Endothelial cell of umbilical vein (primary cell): ENCODE data around the gene CCDC159.

Experiments used
- CTCF ChIP-seq, 2 donors: IDR thresholded peaks; 1 replicate in 1 of 2; 2 replicates in 1 of 2; pipeline ENCODE4 v1.5.1; 2011; ENCODE audit warnings: low read length in 2 of 2, mild to moderate bottlenecking in 2 of 2, moderate library complexity in 2 of 2, control low read depth in 1 of 2, inconsistent platforms in 1 of 2, low read depth in 1 of 2; ENCODE audit not compliant: insufficient read depth in 1 of 2; ENCODE audit errors: extremely low read depth in 1 of 2
- MAX ChIP-seq: IDR thresholded peaks from 2 replicates; pipeline ENCODE4 v1.6.1; 2011; ENCODE audit not compliant: insufficient read depth, insufficient read length
- POLR2A ChIP-seq: IDR thresholded peaks from 2 replicates; pipeline ENCODE4 v1.6.1; 2012; ENCODE audit warnings: low read depth, mild to moderate bottlenecking, control low read depth, low read length

GRCh38 chr19:11374433-11375142 lies 28.3 kb downstream of the CCDC159 start, which contains the start of gene SWSAP1:
- no peak for TF ChIP-seq CTCF (IDR thresholded peaks at IDR 0.05; ENCODE audit: extremely low read depth in 1 of 2, insufficient read depth in 1 of 2, low read depth in 1 of 2, low read length in 2 of 2)
- peak; percentile 68 for TF ChIP-seq POLR2A
- TF ChIP-seq MAX = peak; percentile 59
